HG03060 (cell line): Measurements from ENCODE around the gene XAB2.

Experiments
- ATAC-seq: cut with Tn5 transposase; IDR thresholded peaks from one replicate; pipeline ENCODE4 v1.9.1; 2021; ENCODE audit warnings: low read depth, moderate number of reproducible peaks; ENCODE audit not compliant: unreplicated experiment

Gene XAB2

GRCh38 chr19:7614859-7615741 is 14.2 kb downstream of the XAB2 start:
- ATAC-seq: no peak

- ATAC-seq: no peak
Observed at GRCh38 chr19:7612282-7613274, 16.8 kb downstream of the XAB2 start.

GRCh38 chr19:7611541-7612279 is 17.6 kb downstream of the XAB2 start:
- ATAC-seq: no peak

GRCh38 chr19:7610491-7611240 is 18.7 kb downstream of the XAB2 start:
- ATAC-seq: no peak

GRCh38 chr19:7607874-7608560 is 21.3 kb downstream of the XAB2 start:
- ATAC-seq: no peak

- ATAC-seq: no peak
Observed at GRCh38 chr19:7607212-7607873, 22.0 kb downstream of the XAB2 start.

- no peak for ATAC-seq
Observed at GRCh38 chr19:7606289-7606688, 23.1 kb downstream of the XAB2 start.

- no peak for ATAC-seq
Observed at GRCh38 chr19:7605490-7606222, 23.7 kb downstream of the XAB2 start.

GRCh38 chr19:7603919-7604318 is 25.4 kb downstream of the XAB2 start:
- ATAC-seq: no peak

- ATAC-seq: no peak
Observed at GRCh38 chr19:7602935-7603497, 26.3 kb downstream of the XAB2 start.

- no peak for ATAC-seq
Observed at GRCh38 chr19:7602240-7602934, 27.0 kb downstream of the XAB2 start.

- ATAC-seq: no peak
Observed at GRCh38 chr19:7600721-7601120, 28.6 kb downstream of the XAB2 start.

- ATAC-seq: no peak
Observed at GRCh38 chr19:7598180-7598579, 31.2 kb downstream of the XAB2 start.

GRCh38 chr19:7597689-7598088 is 31.7 kb downstream of the XAB2 start:
- ATAC-seq: no peak

GRCh38 chr19:7596211-7596937 is 33.0 kb downstream of the XAB2 start:
- no peak for ATAC-seq

- no peak for ATAC-seq
Observed at GRCh38 chr19:7595466-7596133, 33.7 kb downstream of the XAB2 start, which contains the start of gene CAMSAP3. Gene CAMSAP3, plus strand, starts transcription at chr19:7595863. Its CDS starts 140 bp downstream, at chr19:7596003.
